HG03025 (cell line): ENCODE measurements around the gene THBS1.

Experiments used
- ATAC-seq: cut with Tn5 transposase; IDR thresholded peaks from one replicate; pipeline ENCODE4 v1.9.1; 2021; ENCODE audit warnings: mild to moderate bottlenecking, moderate library complexity; ENCODE audit not compliant: unreplicated experiment, low FRiP score

Gene THBS1

GRCh38 chr15:39587731-39588530, 7.1 kb downstream of the THBS1 start:
- ATAC-seq: no peak

DNA sequence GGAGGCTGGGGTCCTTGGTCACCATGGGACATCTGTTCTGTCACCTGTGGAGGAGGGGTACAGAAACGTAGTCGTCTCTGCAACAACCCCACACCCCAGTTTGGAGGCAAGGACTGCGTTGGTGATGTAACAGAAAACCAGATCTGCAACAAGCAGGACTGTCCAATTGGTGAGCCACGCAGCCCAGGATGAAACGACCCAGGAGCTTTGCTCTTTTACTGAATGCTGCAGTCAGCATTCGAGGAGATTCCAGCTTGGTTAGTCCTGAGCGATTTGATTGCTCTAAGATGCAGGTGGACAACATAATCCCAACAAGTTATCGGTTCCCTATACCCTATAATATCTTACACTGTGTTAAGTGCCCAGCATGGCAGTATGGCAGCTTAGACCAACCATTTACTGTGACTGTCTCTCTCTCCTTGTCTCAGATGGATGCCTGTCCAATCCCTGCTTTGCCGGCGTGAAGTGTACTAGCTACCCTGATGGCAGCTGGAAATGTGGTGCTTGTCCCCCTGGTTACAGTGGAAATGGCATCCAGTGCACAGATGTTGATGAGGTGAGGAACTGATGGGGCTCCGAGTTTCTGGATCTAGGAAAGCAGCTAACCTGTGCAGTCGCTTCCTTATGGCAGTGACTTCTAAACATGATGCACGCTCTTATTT, 7.8 kb downstream of the THBS1 start:
- ATAC-seq: no peak

GRCh38 chr15:39589193-39589814, 8.4 kb downstream of the THBS1 start:
- no peak for ATAC-seq

GRCh38 chr15:39589815-39590644, 9.2 kb downstream of the THBS1 start:
- no peak for ATAC-seq

DNA sequence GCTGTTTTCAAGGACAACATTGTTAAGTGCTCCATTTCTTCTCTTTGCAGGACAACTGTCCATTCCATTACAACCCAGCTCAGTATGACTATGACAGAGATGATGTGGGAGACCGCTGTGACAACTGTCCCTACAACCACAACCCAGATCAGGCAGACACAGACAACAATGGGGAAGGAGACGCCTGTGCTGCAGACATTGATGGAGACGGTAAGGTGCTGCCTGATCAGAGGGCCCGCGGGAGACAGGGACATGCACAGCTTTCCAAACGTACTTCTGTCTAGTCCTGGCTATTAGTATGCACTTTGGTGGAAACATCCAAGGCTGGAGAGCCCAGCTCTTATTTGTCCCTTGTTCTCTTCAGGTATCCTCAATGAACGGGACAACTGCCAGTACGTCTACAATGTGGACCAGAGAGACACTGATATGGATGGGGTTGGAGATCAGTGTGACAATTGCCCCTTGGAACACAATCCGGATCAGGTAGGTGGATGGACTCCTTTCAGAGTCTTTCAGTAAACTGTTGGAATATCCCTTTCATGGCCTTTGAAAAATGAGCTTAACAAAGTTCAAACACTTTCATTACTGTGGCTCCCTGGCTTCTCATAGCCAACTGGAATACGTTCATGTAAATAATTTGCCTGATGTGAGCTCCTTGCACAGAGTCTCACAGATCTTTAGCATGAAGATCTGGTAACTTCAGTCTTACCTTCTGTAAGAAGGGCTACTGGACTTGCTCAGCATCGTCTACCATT, 10.4 kb downstream of the THBS1 start:
- no peak for ATAC-seq

- ATAC-seq: no peak
Observed at GRCh38 chr15:39591896-39592315, 11.0 kb downstream of the THBS1 start.

- no peak for ATAC-seq
Observed at GRCh38 chr15:39592500-39592899, 11.6 kb downstream of the THBS1 start.

DNA sequence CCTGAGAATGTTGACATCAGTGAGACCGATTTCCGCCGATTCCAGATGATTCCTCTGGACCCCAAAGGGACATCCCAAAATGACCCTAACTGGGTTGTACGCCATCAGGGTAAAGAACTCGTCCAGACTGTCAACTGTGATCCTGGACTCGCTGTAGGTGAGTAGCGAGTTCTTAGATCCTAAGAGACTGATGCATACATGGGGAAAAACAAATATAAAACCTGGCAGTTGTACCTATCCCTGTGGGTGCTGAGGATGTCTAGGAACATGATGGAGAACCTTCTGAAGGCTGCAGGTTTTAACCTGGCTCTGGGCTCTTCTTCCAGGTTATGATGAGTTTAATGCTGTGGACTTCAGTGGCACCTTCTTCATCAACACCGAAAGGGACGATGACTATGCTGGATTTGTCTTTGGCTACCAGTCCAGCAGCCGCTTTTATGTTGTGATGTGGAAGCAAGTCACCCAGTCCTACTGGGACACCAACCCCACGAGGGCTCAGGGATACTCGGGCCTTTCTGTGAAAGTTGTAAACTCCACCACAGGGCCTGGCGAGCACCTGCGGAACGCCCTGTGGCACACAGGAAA, 12.3 kb downstream of the THBS1 start:
- ATAC-seq: no peak

DNA sequence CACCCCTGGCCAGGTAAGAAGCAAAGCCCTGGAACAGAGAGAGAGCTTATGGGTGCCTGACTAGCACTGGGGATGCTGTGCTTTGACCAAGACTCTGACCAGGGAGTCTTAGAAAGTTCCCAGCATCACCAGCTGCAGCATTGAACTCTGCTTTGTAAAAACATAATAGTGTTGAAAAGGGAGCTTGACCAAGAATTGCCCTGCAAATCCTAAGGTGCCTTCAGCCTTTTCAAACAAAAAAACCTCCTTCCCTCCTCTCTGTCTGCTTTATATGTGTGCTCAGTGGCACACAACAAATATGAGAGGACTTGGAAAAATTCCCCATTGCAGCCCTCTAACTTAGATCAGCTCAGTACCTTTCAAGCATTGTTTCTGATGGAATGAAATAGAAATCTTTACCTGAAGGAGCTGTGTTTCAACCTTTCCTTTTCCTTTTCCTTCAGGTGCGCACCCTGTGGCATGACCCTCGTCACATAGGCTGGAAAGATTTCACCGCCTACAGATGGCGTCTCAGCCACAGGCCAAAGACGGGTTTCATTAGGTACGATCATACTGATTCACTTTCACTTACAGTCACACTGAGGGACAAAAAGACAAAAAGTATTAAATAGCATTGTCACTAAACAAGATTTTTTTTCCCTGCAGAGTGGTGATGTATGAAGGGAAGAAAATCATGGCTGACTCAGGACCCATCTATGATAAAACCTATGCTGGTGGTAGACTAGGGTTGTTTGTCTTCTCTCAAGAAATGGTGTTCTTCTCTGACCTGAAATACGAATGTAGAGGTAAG, 13.0 kb downstream of the THBS1 start:
- no peak for ATAC-seq

- no peak for ATAC-seq
Observed at GRCh38 chr15:39594446-39595337, 13.8 kb downstream of the THBS1 start.

- no peak for ATAC-seq
Observed at GRCh38 chr15:39595338-39596221, 14.7 kb downstream of the THBS1 start.

- no peak for ATAC-seq
Observed at GRCh38 chr15:39596358-39597051, 15.6 kb downstream of the THBS1 start.

DNA sequence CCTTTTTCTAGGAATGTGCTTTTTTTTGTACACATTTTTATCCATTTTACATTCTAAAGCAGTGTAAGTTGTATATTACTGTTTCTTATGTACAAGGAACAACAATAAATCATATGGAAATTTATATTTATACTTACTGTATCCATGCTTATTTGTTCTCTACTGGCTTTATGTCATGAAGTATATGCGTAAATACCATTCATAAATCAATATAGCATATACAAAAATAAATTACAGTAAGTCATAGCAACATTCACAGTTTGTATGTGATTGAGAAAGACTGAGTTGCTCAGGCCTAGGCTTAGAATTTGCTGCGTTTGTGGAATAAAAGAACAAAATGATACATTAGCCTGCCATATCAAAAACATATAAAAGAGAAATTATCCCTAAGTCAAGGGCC, 16.5 kb downstream of the THBS1 start:
- no peak for ATAC-seq

GRCh38 chr15:39597751-39598185, 16.9 kb downstream of the THBS1 start:
- ATAC-seq: no peak

GRCh38 chr15:39598186-39598850, 17.4 kb downstream of the THBS1 start:
- ATAC-seq: no peak
